AG09319 (cell line): ENCODE measurements around the gene CD47.

Experiments used
- DNase-seq: peaks from one replicate; pipeline ENCODE4 v3.0.0-alpha.2; 2010; ENCODE audit warnings: low read depth; ENCODE audit errors: extremely low read depth
- CTCF ChIP-seq: IDR thresholded peaks from 2 replicates; pipeline ENCODE4 v1.5.1; 2011; ENCODE audit warnings: low read depth, mild to moderate bottlenecking, inconsistent platforms, low read length, moderate library complexity

CD47 gene

GRCh38 chr3:108125153-108125543, 34.3 kb upstream of the CD47 start:
- no peak for DNase-seq
- TF ChIP-seq CTCF: no peak

- DNase-seq: no peak
These were observed 33.7 kb upstream of the CD47 start for GRCh38 chr3:108124337-108125152.

GRCh38 chr3:108123326-108123725, 32.5 kb upstream of the CD47 start:
- TF ChIP-seq CTCF: no peak
- no peak for DNase-seq

More at GRCh38 chr3:108124337-108125152, 33.7 kb upstream of the CD47 start:
- TF ChIP-seq CTCF: no peak

GRCh38 chr3:108122276-108122675, 31.4 kb upstream of the CD47 start:
- TF ChIP-seq CTCF: no peak

GRCh38 chr3:108119398-108120104, 28.7 kb upstream of the CD47 start:
- DNase-seq: no peak
- TF ChIP-seq CTCF: no peak

More at GRCh38 chr3:108122276-108122675, 31.4 kb upstream of the CD47 start:
- no peak for DNase-seq

- no peak for DNase-seq
- TF ChIP-seq CTCF: no peak
These were observed 27.4 kb upstream of the CD47 start for GRCh38 chr3:108118038-108118768.
